SH-SY5Y (cell line): ENCODE data around the gene IQUB.

ENCODE experiments used
- GATA2 ChIP-seq: IDR thresholded peaks from 2 replicates; pipeline ENCODE4 v1.6.1; 2011; ENCODE audit warnings: mild to moderate bottlenecking, low read depth, low read length
- GATA3 ChIP-seq: IDR thresholded peaks from 2 replicates; pipeline ENCODE4 v1.6.1; 2011; ENCODE audit warnings: low read depth, mild to moderate bottlenecking, low read length, moderate library complexity

DNA sequence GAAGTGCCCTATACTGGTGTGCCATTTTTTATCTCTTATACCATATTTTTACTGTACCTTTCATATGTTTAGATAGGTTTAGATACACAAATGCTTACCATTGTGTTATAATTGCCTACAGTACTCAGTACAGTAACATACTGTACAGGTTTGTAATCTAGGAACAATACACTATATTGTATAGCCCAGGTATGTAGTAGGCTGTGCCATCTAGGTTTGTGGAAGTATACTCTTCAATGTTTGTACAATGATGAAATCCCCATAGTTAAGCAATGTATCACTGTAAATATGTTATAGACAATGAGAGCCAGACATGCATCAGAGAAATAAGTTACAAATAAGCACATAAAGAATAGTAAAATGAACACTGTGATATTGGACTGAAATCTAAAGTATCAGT is 109.1 kb downstream of the IQUB start:
- TF ChIP-seq GATA3 (no peak), GATA2 (no peak)
